CD4-positive, alpha-beta T cell treated with Interleukin-1 beta for 1 hour (primary cell): ENCODE measurements around the gene MUC2.

ENCODE experiments used
- DNase-seq, 2 donors: peaks; one replicate each; pipeline ENCODE4 v3.0.0-alpha.2; 2020 to 2022

MUC2 gene

DNA sequence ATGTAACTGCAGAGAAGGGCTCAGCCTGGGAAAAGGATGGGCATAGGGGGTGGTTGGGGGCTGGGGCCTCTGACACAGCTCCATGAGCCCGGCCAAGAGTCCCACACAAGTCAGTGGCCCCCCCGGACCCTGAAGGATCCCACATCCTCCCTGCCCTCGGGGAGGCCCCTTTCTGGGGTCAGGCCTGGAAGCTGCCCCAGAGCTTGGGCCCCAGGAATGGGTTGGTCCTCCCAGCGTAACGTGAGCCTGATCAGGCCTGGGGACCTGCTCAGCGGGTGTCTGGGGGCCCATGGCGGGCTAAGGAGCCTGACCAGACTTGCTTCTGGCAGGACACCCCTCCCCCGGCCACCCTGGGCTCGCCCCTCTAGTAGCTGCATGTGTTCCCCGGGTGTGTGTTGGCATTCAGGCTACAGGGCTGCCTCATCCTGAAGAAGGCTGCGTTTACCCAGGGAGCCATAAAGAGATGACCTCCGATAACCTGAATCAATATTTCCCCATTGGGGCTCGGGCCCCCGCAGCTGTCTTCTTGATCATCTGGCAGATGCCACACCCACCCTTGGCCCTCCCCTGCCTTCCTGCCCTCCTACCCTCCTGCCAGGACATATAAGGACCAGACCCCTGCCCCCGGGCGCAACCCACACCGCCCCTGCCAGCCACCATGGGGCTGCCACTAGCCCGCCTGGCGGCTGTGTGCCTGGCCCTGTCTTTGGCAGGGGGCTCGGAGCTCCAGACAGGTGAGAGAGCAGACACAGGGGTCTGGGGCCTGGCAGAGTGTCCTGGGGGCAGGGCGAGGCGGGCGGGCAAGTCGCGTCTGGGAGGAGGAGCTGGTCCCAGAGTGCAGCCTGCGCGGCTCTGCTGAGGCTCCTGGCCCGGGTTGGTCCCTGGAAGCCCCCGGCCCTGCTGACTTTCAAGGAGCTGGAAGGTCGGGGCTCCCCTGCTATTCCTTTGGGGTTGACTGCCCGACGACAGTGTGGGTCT, at the start of gene MUC2:
MUC2 (plus strand) TSS at position 631 of the 978 bp plus-strand sequence.
- no peak for DNase-seq

DNA sequence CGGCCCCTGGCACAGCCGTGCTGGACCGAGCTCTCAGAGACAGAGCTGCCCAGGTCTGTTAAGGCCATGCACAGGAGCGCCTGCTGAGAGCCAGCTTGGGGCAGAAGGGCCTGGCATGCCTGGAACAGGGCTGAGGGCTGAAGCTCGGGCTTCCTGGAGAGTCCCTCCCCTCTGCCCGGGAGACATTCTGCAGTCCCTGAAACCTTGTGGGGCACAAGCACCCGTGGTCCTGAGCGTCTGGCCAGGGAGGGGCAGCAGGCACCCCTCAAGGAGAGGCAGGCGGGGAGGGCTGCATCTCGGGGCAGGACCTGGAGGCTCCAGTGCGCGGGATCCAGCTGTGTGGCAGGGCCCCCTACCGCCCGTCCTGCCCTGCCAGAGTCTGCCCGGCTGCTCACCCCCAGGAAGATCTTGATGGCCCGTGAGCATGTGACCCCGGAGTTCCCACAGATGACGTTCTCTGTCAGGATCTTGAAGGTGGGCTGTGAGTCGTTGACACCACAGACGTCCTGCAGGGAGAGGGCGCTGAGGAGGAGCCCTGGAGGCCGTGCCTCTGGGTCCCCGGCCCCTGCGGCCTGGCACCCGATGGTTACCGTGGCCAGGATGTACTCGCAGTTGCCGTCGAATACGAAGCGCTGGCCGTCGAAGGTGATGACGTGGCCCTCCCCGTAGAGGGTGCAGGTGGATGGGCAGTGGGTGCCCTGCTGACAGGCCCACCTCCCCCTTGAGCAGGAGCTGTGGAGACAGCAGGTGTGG, 49.1 kb upstream of the MUC2 start:
- no peak for DNase-seq

DNA sequence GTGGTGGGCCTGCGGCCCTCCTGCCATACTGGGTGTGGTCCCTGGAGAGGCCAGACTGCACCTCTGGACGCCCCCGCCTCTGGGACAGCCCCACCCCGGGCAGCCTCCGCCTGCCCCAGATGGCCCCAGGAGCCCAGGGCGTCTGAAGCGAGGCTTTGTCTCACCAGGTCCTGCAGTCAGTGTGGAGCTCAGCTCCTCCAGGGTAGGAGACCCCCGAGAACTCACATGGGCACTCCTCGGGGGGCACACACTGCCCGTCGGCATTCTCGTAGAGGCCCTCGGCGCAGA, 48.6 kb upstream of the MUC2 start:
- no peak for DNase-seq

DNA sequence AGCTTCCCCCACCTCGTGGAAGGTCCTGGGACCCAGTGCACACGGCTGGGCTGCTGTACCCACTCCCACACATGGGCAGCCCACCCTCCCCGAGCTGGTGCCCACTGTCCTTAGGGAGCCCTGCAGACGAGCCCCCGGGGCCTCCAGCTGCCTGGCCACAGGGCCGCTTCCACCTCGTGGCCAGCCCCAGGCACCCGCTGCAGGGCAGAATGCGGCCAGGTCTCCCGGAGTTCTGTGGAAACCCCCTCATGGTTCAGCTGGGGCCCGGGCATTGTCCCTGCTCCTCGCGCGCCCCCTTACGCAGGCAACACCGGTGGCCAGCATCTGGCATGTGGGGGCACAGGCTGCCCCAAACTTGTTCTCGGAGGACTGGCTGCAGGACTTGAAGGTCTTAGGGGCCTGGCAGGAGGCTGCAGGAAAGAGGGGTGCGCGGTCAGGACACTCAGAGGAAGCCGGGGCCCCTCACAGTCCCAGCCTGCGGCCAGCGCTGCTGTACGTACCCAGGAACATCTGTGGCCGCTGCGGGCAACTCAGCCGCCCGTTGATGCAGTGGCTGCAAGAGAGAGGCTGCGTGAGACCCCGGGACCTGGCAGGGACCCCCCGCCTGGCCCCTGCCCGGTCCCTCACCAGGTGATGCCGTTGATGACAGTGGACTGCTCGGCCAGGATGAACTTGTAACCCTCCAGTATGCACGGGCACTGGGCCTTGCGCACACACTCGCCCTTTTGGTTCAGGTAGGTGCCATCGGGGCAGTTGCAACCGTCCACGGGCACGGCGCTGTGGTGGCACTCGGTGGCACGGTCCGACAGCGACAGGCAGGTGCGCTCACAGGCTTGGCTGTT, 47.8 kb upstream of the MUC2 start:
- no peak for DNase-seq

- DNase-seq: no peak
Observed at GRCh38 chr11:1027483-1028290, 47.0 kb upstream of the MUC2 start.

- no peak for DNase-seq
Observed at GRCh38 chr11:1028291-1028540, 46.5 kb upstream of the MUC2 start.

GRCh38 chr11:1028616-1029015, 46.1 kb upstream of the MUC2 start:
- DNase-seq: no peak

- DNase-seq: no peak
Observed at GRCh38 chr11:1029051-1029450, 45.6 kb upstream of the MUC2 start.

DNA sequence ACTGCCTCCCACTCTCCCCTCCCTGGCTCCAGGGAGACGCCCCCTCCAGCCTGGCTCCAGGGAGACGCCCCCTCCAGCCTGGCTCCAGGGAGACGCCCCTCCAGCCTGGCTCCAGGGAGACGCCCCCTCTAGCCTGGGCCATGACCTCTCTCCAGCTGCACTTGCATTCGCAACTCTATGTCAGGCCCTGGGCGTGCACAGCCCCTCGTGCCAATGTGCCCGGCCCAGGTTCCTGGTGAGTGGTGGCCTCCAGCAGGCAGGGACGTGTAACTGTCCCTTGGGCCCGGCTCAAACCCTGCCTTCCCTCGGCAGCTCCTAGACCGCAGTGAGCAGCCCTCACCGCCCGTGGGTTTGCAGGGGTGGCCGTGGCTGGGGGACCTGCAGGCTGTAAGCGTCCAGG, 45.0 kb upstream of the MUC2 start:
- no peak for DNase-seq

DNA sequence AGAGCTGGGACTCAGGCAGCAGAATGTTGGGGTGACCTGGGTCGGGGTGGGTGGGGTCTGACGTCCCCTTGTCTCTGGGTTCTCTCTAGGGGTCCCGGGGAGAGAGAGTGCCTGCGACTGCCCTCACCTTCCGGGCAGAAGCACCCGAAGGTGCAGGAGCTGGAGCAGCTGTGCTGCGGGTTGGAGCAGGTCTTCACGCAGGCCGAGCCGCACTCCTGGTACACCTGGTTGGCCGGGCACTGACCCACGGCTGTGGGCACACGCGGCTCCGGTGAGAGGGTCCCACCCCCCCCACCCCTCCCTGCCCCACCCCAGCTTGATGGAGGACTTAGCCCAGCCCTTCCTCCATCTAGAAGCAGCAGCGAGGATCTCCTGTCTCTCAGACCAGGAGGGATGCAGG, 44.6 kb upstream of the MUC2 start:
- DNase-seq: no peak

DNA sequence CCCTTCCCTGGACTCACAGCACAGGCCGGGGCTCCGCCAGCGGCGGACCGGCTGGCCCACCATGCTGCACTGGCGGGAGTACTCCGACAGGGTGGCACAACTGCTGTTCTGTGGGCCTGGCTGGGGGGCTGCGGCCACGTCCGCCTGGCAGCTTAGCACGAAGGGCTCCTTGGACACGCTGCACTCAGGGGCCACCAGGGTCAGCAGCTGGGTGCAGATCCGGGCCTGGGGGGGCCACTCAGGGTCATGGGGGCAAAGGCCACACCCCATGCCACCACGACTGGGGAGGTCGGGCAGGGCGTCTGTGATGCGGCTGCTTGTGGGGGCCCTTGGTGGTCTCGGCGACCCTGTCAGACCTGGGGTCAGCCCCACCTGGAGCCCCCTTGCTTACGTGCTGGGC, 44.1 kb upstream of the MUC2 start:
- no peak for DNase-seq

DNA sequence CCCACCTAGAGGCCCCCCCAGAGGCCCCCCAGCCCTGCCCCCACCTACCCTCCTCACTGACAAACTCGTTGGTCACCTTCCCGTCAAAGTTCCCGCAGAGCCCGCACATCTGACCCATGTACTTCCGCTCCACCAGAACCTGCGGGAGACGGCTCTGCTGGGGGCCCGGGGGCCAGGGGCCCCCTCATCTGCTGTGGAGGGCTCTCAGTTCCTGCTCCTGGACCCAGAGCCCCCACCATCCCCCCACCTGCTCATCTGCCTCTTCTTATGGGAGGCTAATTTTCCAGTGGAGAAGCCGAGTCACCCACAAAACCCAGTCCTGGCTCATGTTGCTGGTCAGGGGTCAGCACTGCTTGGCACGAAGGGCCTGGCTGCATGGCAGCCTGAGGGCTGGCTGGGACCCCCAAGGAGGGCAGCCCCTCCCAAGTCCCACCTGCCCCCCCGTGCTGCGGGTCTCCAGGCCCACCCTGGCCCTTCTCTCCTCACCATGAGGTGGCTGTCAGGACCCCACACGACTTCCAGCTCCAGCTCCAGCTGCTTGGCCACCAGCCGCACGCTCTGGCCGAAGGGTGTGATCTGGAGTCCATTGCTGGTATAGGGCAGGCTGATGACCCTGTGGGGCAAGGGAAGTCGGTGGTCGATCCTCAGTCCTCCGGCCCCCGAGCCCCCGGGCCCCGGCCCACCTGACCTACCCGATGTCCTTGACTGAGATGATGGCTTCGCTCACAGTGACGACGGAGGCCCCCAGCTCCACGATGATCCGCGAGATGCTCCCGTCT, 43.4 kb upstream of the MUC2 start:
- no peak for DNase-seq

- no peak for DNase-seq
Observed at GRCh38 chr11:1032310-1032891, 42.3 kb upstream of the MUC2 start.

DNA sequence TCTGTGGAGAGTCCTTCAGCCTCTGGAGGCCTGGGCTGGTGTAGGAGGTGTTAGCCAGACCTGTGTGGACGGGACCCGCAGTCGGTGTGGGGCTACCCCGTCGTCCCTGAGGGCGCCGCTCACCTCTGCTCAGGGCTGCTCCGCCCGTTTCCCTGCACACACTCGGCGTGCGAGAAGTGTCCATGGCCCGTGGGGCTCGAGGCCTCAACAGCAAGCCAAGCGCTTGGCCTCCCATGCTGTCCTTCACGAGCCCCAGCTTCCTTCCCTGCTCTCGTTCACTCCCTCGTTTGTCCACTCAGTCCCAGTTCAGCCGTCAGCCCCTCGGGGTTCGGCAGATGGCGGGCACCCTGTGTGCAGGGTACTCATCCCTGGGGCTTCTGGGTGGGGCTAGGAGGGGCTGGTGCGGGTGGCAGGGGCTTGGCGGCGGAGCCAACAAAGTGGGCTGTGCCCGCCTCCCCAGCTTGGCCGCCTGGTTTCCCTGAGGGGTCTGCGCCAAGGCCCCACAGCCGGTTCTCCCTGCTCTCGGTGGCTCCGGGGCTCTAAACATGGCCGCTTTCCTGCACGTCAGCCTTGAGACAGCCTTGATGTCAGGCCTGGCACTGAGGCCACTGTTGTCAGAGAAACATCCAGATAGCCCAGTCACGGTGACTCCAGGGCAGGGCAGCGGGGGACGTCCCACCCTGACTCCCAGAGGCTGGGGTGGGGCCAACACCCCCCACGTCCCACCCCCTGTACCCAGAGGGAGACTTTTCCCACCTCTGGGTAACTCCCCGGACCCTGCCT, 41.5 kb upstream of the MUC2 start:
- DNase-seq: no peak

GRCh38 chr11:1034001-1034400, 40.7 kb upstream of the MUC2 start:
- no peak for DNase-seq

GRCh38 chr11:1034456-1035295, 40.0 kb upstream of the MUC2 start:
- no peak for DNase-seq

- no peak for DNase-seq
Observed at GRCh38 chr11:1035577-1036283, 38.9 kb upstream of the MUC2 start.

DNA sequence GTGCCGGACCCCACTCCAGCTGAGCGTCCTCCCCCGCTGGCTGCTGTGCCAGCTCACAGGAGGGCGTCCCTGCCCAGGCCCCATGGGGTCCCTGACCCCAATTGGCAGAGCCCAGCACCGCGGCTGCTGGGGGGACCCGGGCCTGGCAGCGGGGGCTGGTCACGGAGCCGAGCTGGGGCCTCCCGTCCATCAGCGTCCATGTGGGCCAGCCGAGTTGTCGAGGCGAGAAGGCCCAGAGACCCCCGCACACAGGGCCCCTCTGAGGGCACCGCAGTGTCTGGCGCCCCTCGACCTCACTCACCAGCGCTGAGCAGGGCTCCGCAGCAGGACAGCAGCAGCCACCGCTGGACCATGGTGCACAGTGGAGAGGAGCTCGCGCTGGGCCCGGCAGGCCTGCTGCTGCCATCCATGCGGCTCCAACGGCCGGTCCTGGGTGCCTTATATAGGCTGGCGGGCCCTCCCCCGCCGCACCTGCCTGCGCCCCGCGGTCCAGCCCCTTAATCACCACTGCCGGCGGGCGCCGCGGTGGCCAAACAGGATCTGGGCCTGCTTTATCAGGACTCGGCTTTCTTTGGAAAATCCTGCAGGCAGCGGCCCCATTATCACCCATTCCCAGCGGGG, 38.3 kb upstream of the MUC2 start, which contains the start of gene MUC6:
MUC6 (minus strand) TSS at position 416 of the 621 bp plus-strand sequence; CDS start at position 353, 63 bp downstream.
- no peak for DNase-seq
